ENCODE results near the gene SLC25A29.

- TF ChIP-seq RELA (CRISPR knock-in tag; IDR thresholded peaks at IDR 0.05; ENCODE audit: borderline replicate concordance), result no peak
- TF ChIP-seq CTCF (IDR thresholded peaks at IDR 0.05), result no peak
- TF ChIP-seq SP1 (CRISPR knock-in tag; conservative IDR thresholded peaks at IDR 0.05), result no peak
- no peak for TF ChIP-seq ATF2 (CRISPR knock-in tag; IDR thresholded peaks at IDR 0.05; ENCODE audit: borderline replicate concordance, low read depth)
- TF ChIP-seq ATF1 (CRISPR knock-in tag; IDR thresholded peaks at IDR 0.05), result no peak
- TF ChIP-seq PREB (CRISPR knock-in tag; IDR thresholded peaks at IDR 0.05; ENCODE audit: borderline replicate concordance), result no peak
These were observed 24.8 kb downstream of the SLC25A29 start for GRCh38 chr14:100281286-100282082.
